NCI-H82 (cell line): ENCODE measurements around the gene VGLL1.

Source experiments
- DNase-seq: peaks from one replicate; lab custom pipeline; 2025; lab: John Stamatoyannopoulos, UW

VGLL1 gene, protein sequence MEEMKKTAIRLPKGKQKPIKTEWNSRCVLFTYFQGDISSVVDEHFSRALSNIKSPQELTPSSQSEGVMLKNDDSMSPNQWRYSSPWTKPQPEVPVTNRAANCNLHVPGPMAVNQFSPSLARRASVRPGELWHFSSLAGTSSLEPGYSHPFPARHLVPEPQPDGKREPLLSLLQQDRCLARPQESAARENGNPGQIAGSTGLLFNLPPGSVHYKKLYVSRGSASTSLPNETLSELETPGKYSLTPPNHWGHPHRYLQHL

DNA sequence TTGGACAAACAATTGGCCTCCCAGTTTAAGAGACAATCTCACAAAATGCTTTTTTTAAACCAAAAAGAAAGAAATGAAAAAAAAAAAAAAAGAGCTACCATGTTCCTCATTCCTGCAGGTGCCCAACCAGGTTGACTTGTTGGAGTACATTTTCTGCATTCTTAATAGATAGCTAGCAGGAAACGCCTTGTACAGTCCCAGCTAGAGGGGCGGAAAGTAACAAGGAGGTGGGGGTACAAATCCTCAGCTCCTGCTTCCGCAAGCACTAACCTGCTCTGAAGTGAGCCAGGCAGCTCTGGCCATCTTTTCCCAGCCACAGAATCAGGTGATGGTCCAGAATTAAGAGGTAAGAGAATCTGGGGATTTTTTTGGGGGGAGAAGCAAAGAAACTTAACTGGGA lies at the start of gene VGLL1:
Gene VGLL1, plus strand, starts transcription at position 265 of the 400 bp plus-strand sequence. CDS start 3,806 bp downstream, outside the sequence.
- no peak for DNase-seq

- DNase-seq, result no peak
Measured at GRCh38 chrX:136487647-136488046, 44.4 kb upstream of the VGLL1 start, which contains the start of gene BRS3. Gene BRS3, plus strand, starts transcription at chrX:136487947. Its CDS starts 168 bp downstream, at chrX:136488115.

GRCh38 chrX:136488706-136489105 lies 43.3 kb upstream of the VGLL1 start:
- DNase-seq, result no peak

- DNase-seq, result peak; percentile 5
Measured at GRCh38 chrX:136491832-136492231, 40.2 kb upstream of the VGLL1 start.

DNA sequence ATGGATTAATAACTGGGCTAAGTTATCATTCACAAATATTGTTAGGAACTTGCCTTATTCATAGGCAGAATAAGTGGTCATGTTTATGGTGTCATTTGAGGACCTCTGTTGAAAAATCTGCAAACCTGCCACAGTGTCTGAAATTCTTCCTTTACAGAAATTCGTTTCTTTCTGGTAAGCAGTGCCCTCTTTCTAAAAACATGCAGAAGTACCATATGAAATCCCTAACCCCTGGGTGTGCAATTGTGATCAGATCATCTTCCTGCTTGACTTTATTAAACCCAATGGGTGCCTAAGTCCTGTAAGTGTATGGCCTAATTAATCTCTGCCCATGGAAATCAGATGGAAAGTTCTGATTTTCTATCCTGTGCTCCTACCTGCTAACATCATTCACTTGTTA lies 39.0 kb upstream of the VGLL1 start:
- DNase-seq, result no peak

DNA sequence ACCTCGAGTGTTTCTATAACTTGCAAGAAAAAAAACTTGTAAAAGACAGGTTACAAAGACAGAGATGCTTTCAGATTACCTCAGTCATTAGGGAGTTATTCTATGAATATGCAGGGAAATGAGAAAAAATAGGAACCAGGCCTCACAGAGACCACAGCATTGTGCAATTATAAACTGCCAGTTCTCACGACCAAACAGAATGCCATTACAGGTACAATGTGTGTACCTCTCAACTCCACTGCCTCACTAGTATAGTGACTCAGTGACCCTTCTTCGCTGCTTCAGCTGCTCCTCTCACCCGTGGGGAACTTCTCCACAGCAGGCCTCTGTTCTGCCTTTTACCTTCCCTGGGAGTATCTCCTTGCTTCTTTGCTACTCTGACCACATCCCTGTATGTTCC lies 37.0 kb upstream of the VGLL1 start:
- no peak for DNase-seq

DNA sequence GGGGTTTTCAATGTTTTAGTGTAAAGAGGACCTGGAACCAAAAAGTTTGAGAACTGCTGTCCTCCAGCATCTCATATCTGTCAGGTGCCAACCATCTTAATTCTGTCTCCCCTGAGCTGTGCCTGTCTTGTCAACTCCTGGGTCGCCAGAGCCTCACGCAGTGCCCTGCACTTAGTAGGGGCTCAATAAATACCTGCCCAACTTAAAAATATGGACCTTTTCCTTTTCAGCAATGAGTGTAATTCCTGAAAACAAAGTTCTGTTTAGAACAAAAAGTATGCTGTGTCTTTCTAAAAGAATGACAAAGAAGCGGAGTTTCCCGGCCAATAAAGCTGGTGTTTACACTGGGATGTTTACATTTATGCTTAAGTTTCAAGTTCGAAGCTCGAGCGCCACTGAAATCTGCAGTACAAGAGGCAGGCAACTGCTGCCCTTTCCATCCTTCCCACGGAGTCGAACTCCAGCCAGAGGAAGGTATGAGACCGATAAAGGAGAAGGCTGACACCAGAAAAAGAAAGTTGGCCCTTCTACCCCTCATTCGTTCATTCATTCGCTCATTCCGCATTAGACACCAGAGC lies 35.7 kb upstream of the VGLL1 start:
- no peak for DNase-seq

GRCh38 chrX:136496764-136497555 lies 35.1 kb upstream of the VGLL1 start:
- peak; percentile 94 for DNase-seq

DNA sequence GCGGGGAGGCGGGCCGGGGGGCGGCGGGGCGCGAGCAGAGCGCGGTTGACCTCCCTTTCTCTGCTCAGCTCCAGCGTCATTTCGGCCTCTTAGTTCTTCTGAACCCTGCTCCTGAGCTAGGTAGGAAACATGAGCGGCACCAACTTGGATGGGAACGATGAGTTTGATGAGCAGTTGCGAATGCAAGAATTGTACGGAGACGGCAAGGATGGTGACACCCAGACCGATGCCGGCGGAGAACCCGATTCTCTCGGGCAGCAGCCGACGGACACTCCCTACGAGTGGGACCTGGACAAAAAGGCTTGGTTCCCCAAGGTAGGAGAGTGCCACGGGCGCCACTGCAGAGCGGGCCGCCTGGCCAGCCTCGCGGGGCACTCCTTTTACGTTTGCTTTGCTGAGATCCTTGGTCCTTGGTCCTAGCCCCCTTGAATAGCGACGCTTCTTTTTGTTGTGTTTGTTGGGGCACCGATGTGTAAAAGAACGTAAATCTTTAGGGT lies 34.4 kb upstream of the VGLL1 start, which contains the start of gene HTATSF1:
Gene HTATSF1, plus strand, starts transcription at position 37 of the 497 bp plus-strand sequence. Its CDS starts 93 bp downstream, at position 130.
- no peak for DNase-seq

GRCh38 chrX:136519069-136519468 lies 12.9 kb upstream of the VGLL1 start:
- no peak for DNase-seq

GRCh38 chrX:136523770-136524169 lies 8.2 kb upstream of the VGLL1 start:
- DNase-seq, result no peak

GRCh38 chrX:136525738-136526606 lies 6.0 kb upstream of the VGLL1 start:
- DNase-seq, result no peak

DNA sequence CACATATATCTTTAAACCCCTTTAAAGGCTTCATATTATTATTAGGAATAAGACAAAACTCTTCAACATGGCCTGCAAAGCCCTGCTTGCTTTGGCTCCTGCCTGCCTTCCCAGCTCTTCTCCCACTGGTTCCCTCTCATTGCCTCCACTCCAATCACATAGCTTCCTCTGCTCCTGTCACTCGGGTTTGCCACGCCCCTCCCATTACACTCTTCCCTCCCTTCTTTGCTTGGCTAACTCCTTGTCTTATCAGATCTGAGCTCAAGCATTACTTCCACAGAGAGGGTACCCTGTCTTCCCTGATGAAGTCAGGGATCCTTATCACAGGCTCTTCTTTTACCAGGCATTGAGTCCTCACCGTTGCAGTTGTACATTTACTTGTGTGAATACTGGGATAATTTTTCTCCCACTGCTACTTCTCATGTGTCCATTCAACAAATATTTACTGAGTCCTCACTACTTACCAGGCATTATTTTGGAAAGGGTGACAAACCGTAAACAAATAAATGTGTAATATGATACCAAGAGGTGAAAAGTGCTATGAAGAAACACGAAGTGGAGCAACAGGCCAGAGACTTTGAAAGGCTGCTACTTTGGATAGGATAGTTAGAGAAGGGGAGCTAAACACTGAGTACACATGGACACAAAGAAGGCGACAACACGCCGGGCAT lies 3.2 kb upstream of the VGLL1 start:
- DNase-seq, result peak; percentile 68

DNA sequence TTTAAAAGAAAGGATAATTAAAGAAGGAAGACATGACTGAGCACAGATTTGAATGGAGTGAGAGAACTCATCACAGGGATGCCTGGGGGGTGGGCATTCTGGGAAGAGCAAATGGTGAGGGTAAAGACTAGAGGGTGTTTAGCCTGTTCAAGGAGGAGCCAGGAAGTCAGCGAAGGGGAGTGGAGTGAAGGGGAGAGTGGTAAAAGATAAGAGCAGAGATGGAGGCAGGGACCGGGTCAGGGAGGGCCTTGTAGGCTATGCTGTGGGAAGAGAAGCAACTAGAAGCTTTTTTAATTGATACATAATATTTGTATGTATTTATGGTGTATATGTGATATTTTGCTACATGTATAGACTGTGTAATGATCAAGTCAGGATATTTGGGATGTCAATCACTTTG lies 2.2 kb upstream of the VGLL1 start:
- DNase-seq, result peak; percentile 3

GRCh38 chrX:136534131-136534530 lies 2.1 kb downstream of the VGLL1 start:
- DNase-seq, result no peak

GRCh38 chrX:136538811-136539210 lies 6.8 kb downstream of the VGLL1 start:
- DNase-seq, result no peak

DNA sequence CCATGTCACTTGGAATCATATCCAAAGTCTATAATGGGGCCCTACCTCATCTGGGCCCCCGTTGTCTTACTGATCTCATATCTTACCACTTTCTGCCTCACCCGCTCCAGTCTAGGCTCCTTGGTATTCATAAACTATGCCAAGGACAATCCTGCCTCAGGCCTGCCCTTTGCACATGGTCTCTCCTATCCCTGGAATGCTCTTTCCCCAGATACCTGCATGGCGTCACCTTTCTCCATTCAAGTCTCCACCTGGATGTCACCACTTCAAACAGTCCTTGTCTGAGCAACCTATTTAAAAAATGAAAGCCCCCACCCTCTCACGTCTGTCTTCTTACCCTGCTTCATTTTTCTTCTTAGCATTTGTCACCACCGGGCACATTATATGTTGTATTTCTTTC lies 8.2 kb downstream of the VGLL1 start:
- no peak for DNase-seq

- no peak for DNase-seq
Measured at GRCh38 chrX:136541294-136541693, 9.3 kb downstream of the VGLL1 start.

GRCh38 chrX:136542281-136542680 lies 10.3 kb downstream of the VGLL1 start:
- DNase-seq, result no peak

DNA sequence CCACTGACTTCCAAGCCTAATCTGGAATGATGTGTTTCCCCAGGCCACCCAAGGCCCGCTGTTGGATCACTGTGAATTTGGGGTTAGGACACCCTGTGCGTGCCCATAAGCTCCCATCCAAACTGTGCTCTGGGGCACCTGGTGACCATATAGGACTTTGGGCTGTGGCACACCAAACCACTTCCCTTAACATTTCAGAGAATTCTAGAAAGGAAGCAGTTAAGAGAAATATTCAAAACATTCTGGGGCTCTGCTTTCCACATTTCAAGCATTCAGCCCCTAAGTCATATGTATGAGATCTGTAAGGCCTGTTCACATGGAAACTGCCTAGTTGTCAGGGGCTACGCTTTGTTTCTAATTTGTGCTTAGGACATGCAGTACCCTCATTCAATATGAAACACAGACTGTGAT lies 14.4 kb downstream of the VGLL1 start:
- no peak for DNase-seq

GRCh38 chrX:136549226-136549625 lies 17.2 kb downstream of the VGLL1 start:
- peak; percentile 10 for DNase-seq
